DMS153 treated with DMSO at 0.1 percent for 48 hours (cell line): Measurements from ENCODE around the gene TPST1.
"Not testable (repeated sequence)": the region's sequence is repeated elsewhere in the genome, so short reads cannot be mapped to it uniquely, and the experiment has no call there.

Source experiments
- DNase-seq: peaks from one replicate; lab custom pipeline; 2025; ENCODE audit not compliant: unreplicated experiment; lab: John Stamatoyannopoulos, UW

TPST1 gene

GRCh38 chr7:66187905-66188304 is 17.2 kb upstream of the TPST1 start:
- no peak for DNase-seq

GRCh38 chr7:66188645-66189044 is 16.5 kb upstream of the TPST1 start:
- DNase-seq = no peak

DNA sequence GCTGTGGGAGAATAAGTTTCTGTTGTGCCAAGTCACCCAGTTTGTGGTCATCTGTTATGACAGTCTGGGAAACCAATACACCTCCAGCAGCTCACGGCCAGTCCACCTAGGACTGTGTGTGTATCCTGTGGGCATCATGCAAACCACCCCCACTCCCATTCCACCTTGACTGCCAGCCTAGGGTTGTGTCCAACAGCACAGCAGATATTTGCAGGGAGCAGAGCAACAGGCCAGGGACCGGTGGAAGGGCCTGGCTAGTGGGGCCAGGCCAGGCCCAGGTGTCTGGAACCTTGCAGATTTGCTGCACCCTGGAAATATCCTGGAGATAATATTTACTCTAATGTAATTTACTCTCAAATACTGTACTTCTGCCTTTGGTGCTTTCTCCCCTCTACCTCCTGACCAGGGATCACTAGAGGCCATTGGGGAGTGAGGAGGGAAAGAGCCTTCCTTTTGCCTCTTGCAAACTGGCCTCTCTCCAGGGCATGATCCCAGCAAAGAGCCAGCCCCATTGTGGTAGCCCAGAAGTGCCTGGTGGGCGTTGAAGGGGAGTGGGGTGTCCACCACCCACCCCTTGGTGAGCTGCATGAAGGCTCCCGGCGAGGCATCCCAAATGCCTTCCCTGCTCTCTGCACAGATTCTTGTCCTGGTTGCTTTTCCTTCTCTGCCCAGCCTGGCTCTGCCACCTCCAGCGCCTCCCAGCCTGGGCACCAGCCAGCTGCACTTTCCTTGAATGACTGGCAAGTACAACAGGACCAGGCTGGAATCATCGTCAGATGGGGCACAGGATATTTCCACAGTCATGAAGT is 15.2 kb upstream of the TPST1 start:
- no peak for DNase-seq

DNA sequence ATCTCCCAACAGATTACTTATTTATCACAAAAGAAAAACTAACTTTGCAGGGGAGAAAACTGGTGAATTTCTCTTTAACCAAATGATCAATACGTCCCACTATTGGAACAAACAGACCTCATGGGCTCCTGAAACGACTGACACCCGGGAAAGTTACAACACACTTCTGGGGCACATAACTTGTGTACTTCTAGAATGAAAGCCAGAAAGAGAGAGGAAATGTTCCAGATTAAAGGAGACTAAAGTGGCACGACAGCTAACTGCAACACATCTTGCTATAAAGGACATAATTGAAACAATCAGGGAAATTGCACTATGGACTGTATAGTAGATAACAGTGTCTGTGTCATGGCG is 14.7 kb upstream of the TPST1 start:
- no peak for DNase-seq

DNA sequence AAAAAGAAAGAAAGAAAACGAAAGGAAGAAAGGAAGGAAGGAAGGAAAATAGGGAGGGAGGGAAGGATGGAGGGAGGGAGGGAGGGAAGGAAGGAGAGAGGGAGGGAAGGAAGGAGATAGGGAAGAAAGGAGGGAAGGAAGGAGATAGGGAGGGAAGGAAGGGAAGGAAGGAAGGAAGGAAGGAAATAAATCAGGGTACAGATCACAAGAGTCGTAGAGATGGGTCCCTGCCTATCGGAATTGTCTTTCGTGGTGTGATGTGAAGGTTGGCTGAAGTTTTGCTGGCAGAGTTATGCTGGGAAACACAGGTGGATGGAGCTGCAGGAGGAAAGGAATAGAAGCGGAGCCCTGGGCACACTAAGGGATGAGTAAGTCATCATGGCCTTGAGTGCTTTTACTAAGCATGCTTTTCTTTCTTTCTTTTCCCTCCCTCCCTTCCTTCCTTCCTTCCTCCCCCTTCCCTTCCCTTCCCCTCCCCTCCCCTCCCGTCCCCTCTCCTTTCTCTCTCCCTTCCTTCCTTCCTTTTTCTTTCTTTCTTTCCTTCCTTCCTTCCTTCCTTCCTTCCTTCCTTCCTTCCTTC is 11.9 kb upstream of the TPST1 start:
- no peak for DNase-seq

DNA sequence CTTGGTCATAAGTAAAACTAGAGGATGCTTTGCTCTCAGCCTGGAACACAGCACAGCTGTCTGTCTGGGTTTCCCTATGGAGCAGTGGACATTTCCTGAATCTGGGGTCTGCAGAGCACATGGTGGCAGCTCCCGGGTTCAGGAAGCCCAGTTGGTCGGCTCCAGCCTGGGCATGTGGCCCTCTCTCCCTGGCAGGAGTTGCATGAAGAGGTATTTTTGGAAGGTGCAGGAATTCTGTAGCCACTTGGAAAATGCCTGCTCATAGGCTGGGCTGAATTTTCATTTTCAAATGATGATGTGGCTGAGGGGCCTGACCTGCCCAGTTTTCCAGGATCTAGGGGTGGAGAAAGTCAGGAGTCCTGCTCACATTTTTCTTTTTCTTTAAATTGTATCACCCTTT is 6.7 kb upstream of the TPST1 start:
- no peak for DNase-seq

- DNase-seq = no peak
Observed at GRCh38 chr7:66198956-66199355, 6.2 kb upstream of the TPST1 start.

GRCh38 chr7:66202441-66202840 is 2.7 kb upstream of the TPST1 start:
- no peak for DNase-seq

GRCh38 chr7:66205741-66206090 is 582 bp downstream of the TPST1 start:
- no peak for DNase-seq

DNA sequence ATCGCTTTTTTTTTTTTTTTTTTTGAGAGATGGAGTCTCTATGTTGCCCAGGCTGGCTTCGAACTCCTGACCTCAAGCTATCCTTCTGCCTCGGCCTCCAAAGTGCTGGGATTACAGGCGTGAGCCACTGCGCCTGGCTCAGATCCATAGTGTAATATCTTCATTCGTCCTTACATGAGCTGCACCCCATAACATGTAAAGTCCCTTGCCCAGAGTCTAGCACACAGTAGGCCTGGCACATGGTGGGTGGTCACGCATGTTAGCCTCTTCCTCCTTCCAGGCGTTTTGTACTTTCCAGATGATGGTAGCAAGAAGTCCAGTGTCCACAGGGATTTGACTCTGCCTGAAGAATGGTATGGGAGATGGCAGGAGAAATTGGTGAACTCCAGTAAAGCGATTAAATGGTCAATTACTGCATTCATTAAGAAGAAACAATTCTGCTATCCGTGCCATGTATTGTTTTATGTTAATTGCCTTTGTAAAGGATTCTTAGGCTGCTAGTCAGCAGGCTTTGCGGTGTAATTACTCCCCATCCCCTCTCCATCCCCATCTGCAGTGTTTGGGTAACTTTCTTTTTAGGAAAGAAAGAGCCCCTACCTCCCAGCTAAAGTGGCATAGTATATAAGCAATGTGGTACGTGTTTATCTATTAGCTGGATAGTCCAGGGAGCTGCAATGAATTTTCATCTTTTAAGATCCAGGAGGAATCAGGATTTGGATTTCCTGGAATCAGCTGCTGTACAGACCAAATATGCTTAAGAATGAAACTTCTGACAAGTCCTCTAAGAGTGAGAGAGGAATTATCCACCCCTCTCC is 1.2 kb downstream of the TPST1 start:
- no peak for DNase-seq

GRCh38 chr7:66206934-66207240 is 1.8 kb downstream of the TPST1 start:
- DNase-seq = no peak

DNA sequence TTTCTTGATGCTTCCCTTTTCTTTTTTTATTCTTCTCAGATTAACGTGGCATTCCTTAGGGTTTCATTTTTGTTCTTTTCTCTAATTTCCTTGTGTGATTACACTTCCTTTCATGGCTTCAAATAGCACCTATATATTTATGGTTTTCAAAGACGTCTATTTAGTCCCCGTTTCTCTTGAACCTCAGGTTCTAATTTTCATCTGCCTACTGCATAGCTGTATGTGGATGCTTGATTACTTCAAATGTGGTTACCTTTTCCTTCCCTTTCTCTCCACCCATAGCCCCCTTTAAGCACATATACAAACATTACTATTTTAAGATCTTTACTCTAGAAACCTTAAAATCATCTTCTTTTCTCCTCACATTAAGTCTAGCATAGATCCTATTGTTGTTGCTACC is 2.4 kb downstream of the TPST1 start:
- DNase-seq = no peak

- no peak for DNase-seq
Observed at GRCh38 chr7:66211429-66211828, 6.3 kb downstream of the TPST1 start.

DNA sequence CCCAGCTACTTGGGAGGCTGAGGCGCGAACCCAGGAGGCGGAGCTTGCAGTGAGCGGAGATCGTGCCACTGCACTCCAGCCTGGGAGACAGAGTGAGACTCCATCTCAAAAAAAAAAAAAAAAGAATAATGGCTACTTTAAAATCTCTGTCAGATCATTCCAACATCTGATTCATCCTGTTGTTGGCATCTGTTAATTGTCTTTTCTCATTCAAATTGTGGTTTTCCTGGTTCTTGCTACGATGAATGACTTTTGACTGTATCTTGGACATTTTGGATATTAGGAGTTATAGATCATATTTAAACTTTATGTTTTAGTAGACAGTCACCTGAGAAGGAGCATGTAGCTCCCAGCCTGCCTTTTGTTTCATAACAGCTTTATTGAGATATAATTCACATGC is 8.5 kb downstream of the TPST1 start:
- DNase-seq = no peak

DNA sequence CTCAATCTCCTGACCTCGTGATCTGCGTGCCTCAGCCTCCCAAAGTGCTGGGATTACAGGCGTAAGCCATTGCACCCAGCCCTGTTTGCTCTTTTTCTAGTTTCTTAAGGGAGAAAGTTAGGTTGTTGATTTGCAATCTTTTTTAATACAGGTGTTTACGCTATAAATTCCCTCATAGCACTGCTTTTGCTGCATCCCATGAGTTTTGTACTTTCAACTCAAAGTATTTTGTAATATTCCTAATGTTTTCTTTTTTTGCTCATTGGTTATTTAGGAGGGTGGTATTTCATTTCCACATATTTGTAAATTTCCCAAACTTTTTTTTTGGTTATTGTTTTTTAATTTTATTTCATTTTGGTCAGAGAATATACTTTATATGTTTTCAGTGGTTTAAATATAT is 11.6 kb downstream of the TPST1 start:
- DNase-seq = no peak

GRCh38 chr7:66219805-66220204 is 14.7 kb downstream of the TPST1 start:
- no peak for DNase-seq

DNA sequence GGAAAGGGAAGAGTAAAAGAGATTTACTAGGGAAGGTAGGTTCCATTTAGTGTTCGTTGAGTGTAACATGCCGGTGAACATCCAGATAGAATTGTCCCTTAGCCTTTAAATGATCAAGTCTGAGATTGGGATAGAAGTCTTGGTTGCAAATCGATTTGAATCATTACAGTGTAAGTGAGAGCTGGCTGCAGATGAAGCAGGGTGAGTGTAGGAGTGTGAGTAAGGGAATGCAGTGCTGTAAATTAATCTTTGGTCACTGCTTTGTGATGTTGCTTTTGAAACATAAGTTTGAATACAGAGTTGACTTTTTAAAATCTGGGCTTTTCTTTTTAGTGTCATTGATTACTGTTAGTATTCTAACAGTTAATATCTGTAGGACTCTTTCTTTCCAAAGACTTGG is 16.3 kb downstream of the TPST1 start:
- DNase-seq = no peak

- DNase-seq = no peak
Observed at GRCh38 chr7:66227808-66228207, 22.7 kb downstream of the TPST1 start.

DNA sequence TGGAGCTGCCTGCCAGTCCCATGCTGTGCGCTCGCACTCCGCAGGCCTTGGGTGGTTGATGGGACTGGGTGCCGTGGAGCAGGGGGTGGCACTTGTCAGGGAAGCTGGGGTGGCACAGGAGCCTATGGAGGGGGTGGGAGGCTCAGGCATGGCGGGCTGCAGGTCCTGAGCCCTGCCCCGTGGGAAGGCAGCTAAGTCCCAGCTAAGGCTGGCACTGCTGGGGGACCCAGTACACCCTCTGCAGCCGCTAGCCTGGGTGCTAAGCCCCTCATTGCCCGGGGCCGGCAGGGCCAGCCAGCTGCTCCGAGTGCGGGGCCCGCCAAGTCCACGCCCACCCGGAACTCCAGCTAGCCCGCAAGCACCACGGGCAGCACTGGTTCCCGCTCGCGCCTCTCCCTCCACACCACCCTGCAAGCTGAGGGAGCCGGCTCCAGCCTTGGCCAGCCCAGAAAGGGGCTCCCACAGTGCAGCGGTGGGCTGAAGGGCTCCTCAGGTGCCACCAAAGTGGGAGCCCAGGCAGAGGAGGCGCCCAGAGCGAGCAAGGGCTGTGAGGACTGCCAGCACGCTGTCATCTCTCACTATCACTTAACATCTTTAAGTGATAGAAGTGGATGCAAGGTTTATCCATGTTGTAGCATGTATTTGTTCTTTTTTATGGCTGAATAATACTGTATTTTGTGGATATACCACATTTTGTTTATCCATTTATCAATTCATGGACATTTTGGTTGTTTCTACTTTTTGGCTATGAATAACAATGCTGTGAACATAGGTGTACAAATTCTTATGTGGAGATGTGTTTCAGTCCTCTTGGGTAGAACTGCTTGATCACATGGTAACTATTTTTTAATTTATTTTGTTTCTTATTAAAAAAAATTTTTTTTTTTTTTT is 26.4 kb downstream of the TPST1 start:
- DNase-seq = not testable (repeated sequence)

- DNase-seq = no peak
Observed at GRCh38 chr7:66233638-66234037, 28.5 kb downstream of the TPST1 start.

DNA sequence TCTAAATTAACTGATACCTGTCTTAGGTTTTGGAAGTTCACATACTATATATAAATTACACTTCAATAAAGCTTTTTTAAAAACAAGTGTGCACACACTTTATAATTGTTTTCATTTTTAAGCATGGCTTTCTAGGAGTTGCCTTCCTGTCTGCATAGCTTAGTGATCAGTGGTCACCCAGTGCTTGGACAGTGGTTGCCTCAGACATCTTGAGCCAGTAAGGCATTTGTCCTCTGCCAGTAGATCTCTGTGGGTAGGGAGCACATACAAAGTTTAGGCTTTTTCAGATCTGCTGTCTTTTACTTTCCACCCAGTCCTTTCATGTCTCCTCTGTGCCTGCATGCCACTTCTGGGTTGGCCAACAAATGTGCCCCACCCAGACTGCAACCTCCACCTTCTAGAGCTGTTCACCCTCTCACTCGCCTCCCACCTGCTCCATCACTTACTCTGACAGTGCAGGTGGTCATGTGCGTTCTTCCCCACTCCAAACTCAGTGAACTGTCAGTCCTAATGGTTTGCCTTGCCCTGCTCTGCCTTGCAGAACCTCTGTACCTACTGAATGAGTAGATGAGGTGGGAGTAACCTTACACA is 31.7 kb downstream of the TPST1 start:
- no peak for DNase-seq
